NCI-H2196 (cell line): ENCODE results near the gene LIMA1.
"Not testable (repeated sequence)": the region's sequence is repeated elsewhere in the genome, so short reads cannot be mapped to it uniquely, and the experiment has no call there.

Experiments used
- DNase-seq: peaks from one replicate; lab custom pipeline; 2025; ENCODE audit not compliant: unreplicated experiment; lab: John Stamatoyannopoulos, UW

Gene LIMA1

GRCh38 chr12:50283229-50283923 is at the start of gene LIMA1:
TSS of gene LIMA1 (minus strand) at chr12:50283520. CDS start at chr12:50248751, 34,769 bp downstream.
- peak; percentile 93 for DNase-seq

GRCh38 chr12:50331745-50332144 is 48.4 kb upstream of the LIMA1 start:
- DNase-seq = no peak

- DNase-seq = not testable (repeated sequence)
Measured at GRCh38 chr12:50328664-50329063, 45.3 kb upstream of the LIMA1 start.

GRCh38 chr12:50326590-50327284 is 43.4 kb upstream of the LIMA1 start:
- peak; percentile 79 for DNase-seq

GRCh38 chr12:50325890-50326391 is 42.6 kb upstream of the LIMA1 start:
- DNase-seq = no peak

- not testable (repeated sequence) for DNase-seq
Measured at GRCh38 chr12:50324770-50325169, 41.5 kb upstream of the LIMA1 start.

GRCh38 chr12:50324077-50324476 is 40.8 kb upstream of the LIMA1 start:
- DNase-seq = not testable (repeated sequence)

- DNase-seq = no peak
Measured at GRCh38 chr12:50322206-50322605, 38.9 kb upstream of the LIMA1 start.

GRCh38 chr12:50317203-50317602 is 33.9 kb upstream of the LIMA1 start:
- DNase-seq = no peak

GRCh38 chr12:50315803-50316202 is 32.5 kb upstream of the LIMA1 start:
- no peak for DNase-seq

GRCh38 chr12:50314636-50315312 is 31.5 kb upstream of the LIMA1 start:
- DNase-seq = peak; percentile 12

GRCh38 chr12:50313971-50314370 is 30.7 kb upstream of the LIMA1 start:
- DNase-seq = not testable (repeated sequence)

GRCh38 chr12:50313256-50313931 is 30.1 kb upstream of the LIMA1 start:
- DNase-seq = no peak

GRCh38 chr12:50311858-50312609 is 28.7 kb upstream of the LIMA1 start:
- DNase-seq = not testable (repeated sequence)

- DNase-seq = no peak
Measured at GRCh38 chr12:50309950-50310349, 26.6 kb upstream of the LIMA1 start.

- no peak for DNase-seq
Measured at GRCh38 chr12:50302686-50303085, 19.4 kb upstream of the LIMA1 start.

- no peak for DNase-seq
Measured at GRCh38 chr12:50297996-50298395, 14.7 kb upstream of the LIMA1 start.

GRCh38 chr12:50297027-50297426 is 13.7 kb upstream of the LIMA1 start:
- no peak for DNase-seq

- DNase-seq = no peak
Measured at GRCh38 chr12:50296554-50296953, 13.2 kb upstream of the LIMA1 start.

- DNase-seq = no peak
Measured at GRCh38 chr12:50291377-50291776, 8.1 kb upstream of the LIMA1 start.
